ENCODE measurements around the gene PHOSPHO1. TPM values are rescaled to one million over a fixed set of nuclear protein-coding genes. Genes with fewer than 3 reads are reported as not detected.

The PHOSPHO1 gene
- total and polyA plus RNA-seq, 2 of the 13 experiments (the other 11 are each of a cell fraction or from before 2014, with no cell fraction given) = not detected

DNA sequence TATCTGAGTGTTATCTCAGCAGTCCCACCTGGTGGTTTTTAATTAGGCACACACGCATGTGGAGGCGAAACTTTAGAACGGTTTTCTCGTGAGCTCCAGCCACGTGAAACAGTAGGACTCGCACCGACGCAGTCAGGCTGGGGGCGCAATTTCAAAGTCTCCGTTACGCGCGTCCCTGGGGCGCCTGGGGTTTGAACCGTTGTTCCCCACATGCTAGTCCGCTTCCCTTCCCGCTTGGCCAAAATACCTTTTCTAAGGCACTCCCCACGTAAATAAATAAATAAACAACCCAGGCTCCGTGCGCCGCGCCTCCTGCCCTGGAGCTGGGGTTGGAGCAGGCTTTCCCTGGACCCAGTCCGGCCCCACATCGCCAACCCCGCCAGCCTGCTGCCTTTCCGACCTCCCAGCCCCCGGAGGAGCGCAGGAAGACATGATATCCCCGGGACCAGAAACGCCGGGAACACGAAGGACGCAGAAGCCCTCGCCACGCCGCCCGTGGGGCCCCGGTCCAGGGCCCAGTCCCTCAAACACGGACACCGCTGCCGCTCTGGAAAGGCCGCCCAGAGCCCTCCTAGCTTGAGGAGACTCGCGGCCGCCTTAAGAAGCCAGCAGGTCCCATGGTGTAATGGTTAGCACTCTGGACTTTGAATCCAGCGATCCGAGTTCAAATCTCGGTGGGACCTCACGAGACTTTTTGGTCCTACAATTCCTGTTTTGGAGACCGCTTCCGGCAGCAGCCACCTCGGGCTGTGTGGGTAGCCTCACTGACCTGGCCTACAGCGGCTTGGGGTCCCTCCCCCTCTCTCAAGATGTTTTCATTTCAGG is 38.5 kb downstream of the PHOSPHO1 start (continued):
- TF ChIP-seq ZNF326 (CRISPR knock-in tag; IDR thresholded peaks at IDR 0.05; ENCODE audit: borderline replicate concordance) = no peak
- TF ChIP-seq MAFG (CRISPR knock-in tag; IDR thresholded peaks at IDR 0.05) = no peak
- no peak for TF ChIP-seq CBX1 (IDR thresholded peaks at IDR 0.05; ENCODE audit: low read depth)
- TF ChIP-seq, protein P1, sequence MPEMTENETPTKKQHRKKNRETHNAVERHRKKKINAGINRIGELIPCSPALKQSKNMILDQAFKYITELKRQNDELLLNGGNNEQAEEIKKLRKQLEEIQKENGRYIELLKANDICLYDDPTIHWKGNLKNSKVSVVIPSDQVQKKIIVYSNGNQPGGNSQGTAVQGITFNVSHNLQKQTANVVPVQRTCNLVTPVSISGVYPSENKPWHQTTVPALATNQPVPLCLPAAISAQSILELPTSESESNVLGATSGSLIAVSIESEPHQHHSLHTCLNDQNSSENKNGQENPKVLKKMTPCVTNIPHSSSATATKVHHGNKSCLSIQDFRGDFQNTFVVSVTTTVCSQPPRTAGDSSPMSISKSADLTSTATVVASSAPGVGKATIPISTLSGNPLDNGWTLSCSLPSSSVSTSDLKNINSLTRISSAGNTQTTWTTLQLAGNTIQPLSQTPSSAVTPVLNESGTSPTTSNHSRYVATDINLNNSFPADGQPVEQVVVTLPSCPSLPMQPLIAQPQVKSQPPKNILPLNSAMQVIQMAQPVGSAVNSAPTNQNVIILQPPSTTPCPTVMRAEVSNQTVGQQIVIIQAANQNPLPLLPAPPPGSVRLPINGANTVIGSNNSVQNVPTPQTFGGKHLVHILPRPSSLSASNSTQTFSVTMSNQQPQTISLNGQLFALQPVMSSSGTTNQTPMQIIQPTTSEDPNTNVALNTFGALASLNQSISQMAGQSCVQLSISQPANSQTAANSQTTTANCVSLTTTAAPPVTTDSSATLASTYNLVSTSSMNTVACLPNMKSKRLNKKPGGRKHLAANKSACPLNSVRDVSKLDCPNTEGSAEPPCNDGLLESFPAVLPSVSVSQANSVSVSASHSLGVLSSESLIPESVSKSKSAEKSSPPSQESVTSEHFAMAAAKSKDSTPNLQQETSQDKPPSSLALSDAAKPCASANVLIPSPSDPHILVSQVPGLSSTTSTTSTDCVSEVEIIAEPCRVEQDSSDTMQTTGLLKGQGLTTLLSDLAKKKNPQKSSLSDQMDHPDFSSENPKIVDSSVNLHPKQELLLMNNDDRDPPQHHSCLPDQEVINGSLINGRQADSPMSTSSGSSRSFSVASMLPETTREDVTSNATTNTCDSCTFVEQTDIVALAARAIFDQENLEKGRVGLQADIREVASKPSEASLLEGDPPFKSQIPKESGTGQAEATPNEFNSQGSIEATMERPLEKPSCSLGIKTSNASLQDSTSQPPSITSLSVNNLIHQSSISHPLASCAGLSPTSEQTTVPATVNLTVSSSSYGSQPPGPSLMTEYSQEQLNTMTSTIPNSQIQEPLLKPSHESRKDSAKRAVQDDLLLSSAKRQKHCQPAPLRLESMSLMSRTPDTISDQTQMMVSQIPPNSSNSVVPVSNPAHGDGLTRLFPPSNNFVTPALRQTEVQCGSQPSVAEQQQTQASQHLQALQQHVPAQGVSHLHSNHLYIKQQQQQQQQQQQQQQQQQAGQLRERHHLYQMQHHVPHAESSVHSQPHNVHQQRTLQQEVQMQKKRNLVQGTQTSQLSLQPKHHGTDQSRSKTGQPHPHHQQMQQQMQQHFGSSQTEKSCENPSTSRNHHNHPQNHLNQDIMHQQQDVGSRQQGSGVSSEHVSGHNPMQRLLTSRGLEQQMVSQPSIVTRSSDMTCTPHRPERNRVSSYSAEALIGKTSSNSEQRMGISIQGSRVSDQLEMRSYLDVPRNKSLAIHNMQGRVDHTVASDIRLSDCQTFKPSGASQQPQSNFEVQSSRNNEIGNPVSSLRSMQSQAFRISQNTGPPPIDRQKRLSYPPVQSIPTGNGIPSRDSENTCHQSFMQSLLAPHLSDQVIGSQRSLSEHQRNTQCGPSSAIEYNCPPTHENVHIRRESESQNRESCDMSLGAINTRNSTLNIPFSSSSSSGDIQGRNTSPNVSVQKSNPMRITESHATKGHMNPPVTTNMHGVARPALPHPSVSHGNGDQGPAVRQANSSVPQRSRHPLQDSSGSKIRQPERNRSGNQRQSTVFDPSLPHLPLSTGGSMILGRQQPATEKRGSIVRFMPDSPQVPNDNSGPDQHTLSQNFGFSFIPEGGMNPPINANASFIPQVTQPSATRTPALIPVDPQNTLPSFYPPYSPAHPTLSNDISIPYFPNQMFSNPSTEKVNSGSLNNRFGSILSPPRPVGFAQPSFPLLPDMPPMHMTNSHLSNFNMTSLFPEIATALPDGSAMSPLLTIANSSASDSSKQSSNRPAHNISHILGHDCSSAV (CRISPR knock-in tag; IDR thresholded peaks at IDR 0.05; ENCODE audit: borderline replicate concordance) = peak; percentile 85; the same call in 1 of the 2 replicates
- peak; percentile 88 for TF ChIP-seq TBX2 (CRISPR knock-in tag; IDR thresholded peaks at IDR 0.05; ENCODE audit: borderline replicate concordance)
- TF ChIP-seq SMC3 (IDR thresholded peaks at IDR 0.05; ENCODE audit: low read length) = no peak
- TF ChIP-seq ZMAT3 (CRISPR knock-in tag; conservative IDR thresholded peaks at IDR 0.05) = peak; percentile 21
